ENCODE results near the gene NOC4L. TPM values are rescaled to one million over a fixed set of nuclear protein-coding genes. Genes with fewer than 3 reads are reported as not detected.

The NOC4L gene
- total and polyA plus RNA-seq, 2 experiments from 2014 or later, result 42.4 to 54.7 TPM

Small RNAs within 50 kb of the gene (small RNA-seq; reads per million reads assigned to genes)
- gene AC138466.3 (ENCODE audit: low replicate concordance), result not detected

Other genes starting within 250 kb of the NOC4L start
- 26.2 and 33.8 TPM in 2 replicates for gene ULK1, start 249.8 kb upstream of the NOC4L start, total RNA-seq (2014; rRNA removed; shearing (Covaris generic))
- gene ULK1, start 249.8 kb upstream of the NOC4L start, polyA plus RNA-seq (2016; fragmentation: Nextera tagmentation; extraction: Ambion mirVana), result 8.4 and 9.3 TPM in 2 replicates
- 72.7 and 73.0 TPM in 2 replicates for gene PUS1, start 215.2 kb upstream of the NOC4L start, total RNA-seq (2014; rRNA removed; shearing (Covaris generic))
- 52.4 and 59.3 TPM in 2 replicates for gene PUS1, start 215.2 kb upstream of the NOC4L start, polyA plus RNA-seq (2016; fragmentation: Nextera tagmentation; extraction: Ambion mirVana)
- gene EP400, start 194.5 kb upstream of the NOC4L start, total RNA-seq (2014; rRNA removed; shearing (Covaris generic)), result 47.7 and 57.2 TPM in 2 replicates
- gene EP400, start 194.5 kb upstream of the NOC4L start, polyA plus RNA-seq (2016; fragmentation: Nextera tagmentation; extraction: Ambion mirVana), result 24.5 and 26.3 TPM in 2 replicates
- gene DDX51, start 138 bp upstream of the NOC4L start, total RNA-seq (2014; rRNA removed; shearing (Covaris generic)), result 18.3 and 19.3 TPM in 2 replicates
- 12.4 and 13.0 TPM in 2 replicates for gene DDX51, start 138 bp upstream of the NOC4L start, polyA plus RNA-seq (2016; fragmentation: Nextera tagmentation; extraction: Ambion mirVana)
- 2.5 TPM in 2 replicates for gene GALNT9, start 185.1 kb downstream of the NOC4L start, total RNA-seq (2014; rRNA removed; shearing (Covaris generic))
- 0.81 and 0.90 TPM in 2 replicates for gene GALNT9, start 185.1 kb downstream of the NOC4L start, polyA plus RNA-seq (2016; fragmentation: Nextera tagmentation; extraction: Ambion mirVana)

Measured in GM23338 (cell line).